ENCODE results near the gene RHOT2. TPM values are rescaled to one million over a fixed set of nuclear protein-coding genes. Genes with fewer than 3 reads are reported as not detected.

Gene RHOT2
- polyA plus RNA-seq, 12 donors = 38.6 to 95.9 (median 45.4) TPM; not detected in 1

Other genes starting within 250 kb of the RHOT2 start
- gene RAB11FIP3, start 242.5 kb upstream of the RHOT2 start, polyA plus RNA-seq (ENCODE audit: insufficient read length in 12 of 12) = 10 to 100 TPM in 11 of 12 donors, not detected in 1; 20.7 to 47.1 (median 27.6) TPM
- 10 to 100 TPM in 11 of 12 donors, not detected in 1; 17.3 to 42.3 (median 23.1) TPM for gene CAPN15, start 140.4 kb upstream of the RHOT2 start, polyA plus RNA-seq (ENCODE audit: insufficient read length in 12 of 12)
- gene PRR35, start 107.7 kb upstream of the RHOT2 start, polyA plus RNA-seq (ENCODE audit: insufficient read length in 12 of 12) = under 1 TPM in 6 of 12 donors, not detected in 6; 0.08 to 0.24 (median 0.13) TPM
- 1 to 10 TPM in 3 of 12 donors, under 1 TPM in 7, not detected in 2; 0.62 to 1.3 (median 0.89) TPM for gene NHLRC4, start 101.1 kb upstream of the RHOT2 start, polyA plus RNA-seq (ENCODE audit: insufficient read length in 12 of 12)
- 10 to 100 TPM in 11 of 12 donors, not detected in 1; 12.9 to 36.0 (median 17.9) TPM for gene PIGQ, start 98.2 kb upstream of the RHOT2 start, polyA plus RNA-seq (ENCODE audit: insufficient read length in 12 of 12)
- gene RAB40C, start 78.1 kb upstream of the RHOT2 start, polyA plus RNA-seq (ENCODE audit: insufficient read length in 12 of 12) = 10 to 100 TPM in 7 of 12 donors, 1 to 10 TPM in 4, not detected in 1; 8.8 to 25.9 (median 10.6) TPM
- gene WFIKKN1, start 37.1 kb upstream of the RHOT2 start, polyA plus RNA-seq (ENCODE audit: insufficient read length in 12 of 12) = 1 to 10 TPM in 1 of 12 donors, under 1 TPM in 9, not detected in 2; 0.14 to 2.1 (median 0.39) TPM
- 10 to 100 TPM in 11 of 12 donors, not detected in 1; 28.9 to 48.1 (median 35.5) TPM for gene METTL26, start 31.8 kb upstream of the RHOT2 start, polyA plus RNA-seq (ENCODE audit: insufficient read length in 12 of 12)
- 10 to 100 TPM in 4 of 12 donors, 1 to 10 TPM in 7, not detected in 1; 6.6 to 35.0 (median 9.4) TPM for gene MCRIP2, start 26.3 kb upstream of the RHOT2 start, polyA plus RNA-seq (ENCODE audit: insufficient read length in 12 of 12)
- gene WDR90, start 18.8 kb upstream of the RHOT2 start, polyA plus RNA-seq (ENCODE audit: insufficient read length in 12 of 12) = 10 to 100 TPM in 11 of 12 donors, not detected in 1; 11.6 to 41.2 (median 15.9) TPM
- 1 to 10 TPM in 8 of 12 donors, under 1 TPM in 2, not detected in 2; 0.69 to 2.6 (median 1.2) TPM for gene RHBDL1, start 7.5 kb downstream of the RHOT2 start, polyA plus RNA-seq (ENCODE audit: insufficient read length in 12 of 12)
- 100 to 1,000 TPM in 2 of 12 donors, 10 to 100 TPM in 9, not detected in 1; 61.0 to 138 (median 85.7) TPM for gene STUB1, start 12.3 kb downstream of the RHOT2 start, polyA plus RNA-seq (ENCODE audit: insufficient read length in 12 of 12)
- 10 to 100 TPM in 11 of 12 donors, not detected in 1; 20.3 to 59.8 (median 28.4) TPM for gene JMJD8, start 16.2 kb downstream of the RHOT2 start, polyA plus RNA-seq (ENCODE audit: insufficient read length in 12 of 12)
- 1 to 10 TPM in 11 of 12 donors, not detected in 1; 5.0 to 9.0 (median 6.0) TPM for gene WDR24, start 22.3 kb downstream of the RHOT2 start, polyA plus RNA-seq (ENCODE audit: insufficient read length in 12 of 12)
- 1 to 10 TPM in 3 of 12 donors, under 1 TPM in 7, not detected in 2; 0.24 to 1.2 (median 0.52) TPM for gene FBXL16, start 37.7 kb downstream of the RHOT2 start, polyA plus RNA-seq (ENCODE audit: insufficient read length in 12 of 12)
- 10 to 100 TPM in 11 of 12 donors, not detected in 1; 15.2 to 43.8 (median 19.1) TPM for gene METRN, start 47.0 kb downstream of the RHOT2 start, polyA plus RNA-seq (ENCODE audit: insufficient read length in 12 of 12)
- gene ANTKMT, start 53.0 kb downstream of the RHOT2 start, polyA plus RNA-seq (ENCODE audit: insufficient read length in 12 of 12) = 10 to 100 TPM in 5 of 12 donors, 1 to 10 TPM in 6, not detected in 1; 4.9 to 25.5 (median 9.9) TPM
- gene CCDC78, start 58.3 kb downstream of the RHOT2 start, polyA plus RNA-seq (ENCODE audit: insufficient read length in 12 of 12) = 1 to 10 TPM in 3 of 12 donors, under 1 TPM in 7, not detected in 2; 0.58 to 1.5 (median 0.86) TPM
- gene HAGHL, start 59.0 kb downstream of the RHOT2 start, polyA plus RNA-seq (ENCODE audit: insufficient read length in 12 of 12) = 1 to 10 TPM in 9 of 12 donors, under 1 TPM in 1, not detected in 2; 0.99 to 2.9 (median 2.1) TPM
- gene CIAO3, start 72.9 kb downstream of the RHOT2 start, polyA plus RNA-seq (ENCODE audit: insufficient read length in 12 of 12) = 10 to 100 TPM in 10 of 12 donors, 1 to 10 TPM in 1, not detected in 1; 7.5 to 16.7 (median 15.7) TPM
- 10 to 100 TPM in 2 of 12 donors, 1 to 10 TPM in 3, under 1 TPM in 5, not detected in 2; 0.22 to 15.6 (median 0.91) TPM for gene MSLN, start 92.6 kb downstream of the RHOT2 start, polyA plus RNA-seq (ENCODE audit: insufficient read length in 12 of 12)
- gene RPUSD1, start 120.2 kb downstream of the RHOT2 start, polyA plus RNA-seq (ENCODE audit: insufficient read length in 12 of 12) = 10 to 100 TPM in 2 of 12 donors, 1 to 10 TPM in 9, not detected in 1; 6.6 to 12.7 (median 8.6) TPM
- 10 to 100 TPM in 10 of 12 donors, 1 to 10 TPM in 1, not detected in 1; 9.4 to 56.5 (median 13.5) TPM for gene CHTF18, start 120.5 kb downstream of the RHOT2 start, polyA plus RNA-seq (ENCODE audit: insufficient read length in 12 of 12)
- under 1 TPM in 1 of 12 donors, not detected in 11; 0.34 TPM for gene GNG13, start 132.6 kb downstream of the RHOT2 start, polyA plus RNA-seq (ENCODE audit: insufficient read length in 12 of 12)

Measured in muscle of arm (tissue), 12 donors.